Thyroid gland (tissue), 4 donors: ENCODE results near the gene GAR1. TPM values are rescaled to one million over a fixed set of nuclear protein-coding genes. Genes with fewer than 3 reads are reported as not detected.

Experiments used
- DNase-seq, 2 donors: peaks; one replicate each; pipeline ENCODE4 v3.0.0-alpha.2; 2019
- H3K27ac ChIP-seq, 3 donors: fragments of 200-600 bp; sonication (generic); 1 replicate in 2 of 3; 2 replicates in 1 of 3; pipeline ENCODE4 v1.5.1; 2016 to 2019; ENCODE audit warnings: mild to moderate bottlenecking in 1 of 3, moderate library complexity in 1 of 3
- H3K27me3 ChIP-seq: fragments of 200-600 bp; sonication (generic); one replicate; pipeline ENCODE4 v1.5.1; 2019
- H3K36me3 ChIP-seq, 2 donors: fragments of 200-600 bp; sonication (generic); one replicate each; pipeline ENCODE4 v1.5.1; 2016 to 2019
- H3K4me1 ChIP-seq, 2 donors: fragments of 200-600 bp; sonication (generic); one replicate each; pipeline ENCODE4 v1.5.1; 2017 to 2019
- H3K4me3 ChIP-seq, 3 donors: fragments of 200-600 bp; sonication (generic); replicated peaks in 1 of 3; 1 replicate in 2 of 3; 2 replicates in 1 of 3; pipeline ENCODE4 v1.5.1; 2016; ENCODE audit warnings: mild to moderate bottlenecking in 1 of 3
- H3K9me3 ChIP-seq: fragments of 200-600 bp; sonication (generic); one replicate; pipeline ENCODE4 v1.5.1; 2017
- POLR2A ChIP-seq, 2 donors: fragments of 450-650 bp; IDR thresholded peaks; one replicate each; pipeline ENCODE4 v1.6.1; 2017; ENCODE audit warnings: antibody characterized with exemption in 2 of 2, mild to moderate bottlenecking in 2 of 2, moderate library complexity in 1 of 2
- WGBS, 2 donors: methylation state at CpG; one replicate each; pipeline ENCODE4 v1.1.5; 2017; 5-methylcytosine and 5-hydroxymethylcytosine counted together
- intact Hi-C: fragments of 100-400 bp; cut with DNase I; formaldehyde crosslinking; loops from one replicate; pipeline ENCODE4 v1.15.1; 2023
- total RNA-seq, 4 donors: library from RNA; depleted of rRNA; stranded (reverse); fragments of >200 nt; gene quantifications; one replicate each; pipeline ENCODE4 v1.2.3, GENCODE V29; 2016
- TF ChIP-seq, protein P1 (sequence below), 6 experiments: fragments of 200-600 bp in 3 of 6; fragments of 450-650 bp in 3 of 6; sonication (generic) in 3 of 6; IDR thresholded peaks; one replicate each; pipeline ENCODE4 v1.5.1; 2016 to 2019; ENCODE audit warnings: antibody characterized with exemption in 6 of 6, mild to moderate bottlenecking in 2 of 6, inconsistent platforms in 1 of 6, moderate library complexity in 1 of 6

Gene GAR1
- total RNA-seq, 4 donors from 2014 or later = 1.8 to 7.8 (median 5.1) TPM

- Histone ChIP-seq H3K4me3 (no peak overlapping the region), H3K36me3 (no peaks in the 10 kb centered on the region), H3K9me3 (no peaks in the 10 kb centered on the region), H3K27ac (no peak overlapping the region), H3K4me1 (no peaks in the 10 kb centered on the region), H3K27me3 (no peaks in the 10 kb centered on the region)
- 94 to 98% methylated on average over 4 to 6 of the region's 6 CpGs for WGBS, 2 donors
- intact Hi-C loops = no loop called here
- DNase-seq = no peak
- TF ChIP-seq, protein P1, sequence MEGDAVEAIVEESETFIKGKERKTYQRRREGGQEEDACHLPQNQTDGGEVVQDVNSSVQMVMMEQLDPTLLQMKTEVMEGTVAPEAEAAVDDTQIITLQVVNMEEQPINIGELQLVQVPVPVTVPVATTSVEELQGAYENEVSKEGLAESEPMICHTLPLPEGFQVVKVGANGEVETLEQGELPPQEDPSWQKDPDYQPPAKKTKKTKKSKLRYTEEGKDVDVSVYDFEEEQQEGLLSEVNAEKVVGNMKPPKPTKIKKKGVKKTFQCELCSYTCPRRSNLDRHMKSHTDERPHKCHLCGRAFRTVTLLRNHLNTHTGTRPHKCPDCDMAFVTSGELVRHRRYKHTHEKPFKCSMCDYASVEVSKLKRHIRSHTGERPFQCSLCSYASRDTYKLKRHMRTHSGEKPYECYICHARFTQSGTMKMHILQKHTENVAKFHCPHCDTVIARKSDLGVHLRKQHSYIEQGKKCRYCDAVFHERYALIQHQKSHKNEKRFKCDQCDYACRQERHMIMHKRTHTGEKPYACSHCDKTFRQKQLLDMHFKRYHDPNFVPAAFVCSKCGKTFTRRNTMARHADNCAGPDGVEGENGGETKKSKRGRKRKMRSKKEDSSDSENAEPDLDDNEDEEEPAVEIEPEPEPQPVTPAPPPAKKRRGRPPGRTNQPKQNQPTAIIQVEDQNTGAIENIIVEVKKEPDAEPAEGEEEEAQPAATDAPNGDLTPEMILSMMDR (IDR thresholded peaks at IDR 0.05) = no peak
- TF ChIP-seq POLR2A (IDR thresholded peaks at IDR 0.05) = no peak
Measured at GRCh38 chr4:109872950-109873656, 57.5 kb downstream of the GAR1 start.

- Histone ChIP-seq H3K4me1 (no peaks in the 10 kb centered on the region), H3K4me3 (no peak overlapping the region), H3K36me3 (no peaks in the 10 kb centered on the region), H3K27ac (no peak overlapping the region), H3K9me3 (no peaks in the 10 kb centered on the region), H3K27me3 (no peaks in the 10 kb centered on the region)
- no peak for TF ChIP-seq POLR2A (IDR thresholded peaks at IDR 0.05)
- TF ChIP-seq, protein P1 (IDR thresholded peaks at IDR 0.05) = no peak
- DNase-seq = no peak
- 65 to 71% methylated on average over 11 of the region's 11 CpGs for WGBS, 2 donors
- intact Hi-C loops = no loop called here
Measured at GRCh38 chr4:109873791-109874514, 58.4 kb downstream of the GAR1 start.

Other genes starting within 250 kb of the GAR1 start
- 10 to 100 TPM; 16.2 to 25.6 (median 20.5) TPM for gene CASP6, start 112.3 kb upstream of the GAR1 start, total RNA-seq
- 100 to 1,000 TPM in 1 of 4 donors, 10 to 100 TPM in 3; 37.9 to 216 (median 55.5) TPM for gene PLA2G12A, start 85.7 kb upstream of the GAR1 start, total RNA-seq
- 10 to 100 TPM; 21.2 to 58.5 (median 28.3) TPM for gene CFI, start 13.8 kb upstream of the GAR1 start, total RNA-seq
- 1 to 10 TPM in 1 of 4 donors, under 1 TPM in 1, not detected in 2; 0.22 to 1.6 TPM for gene RRH, start 12.2 kb downstream of the GAR1 start, total RNA-seq
- gene LRIT3, start 32.3 kb downstream of the GAR1 start, total RNA-seq = under 1 TPM; 0.27 to 0.63 (median 0.39) TPM
- 1 to 10 TPM; 3.1 to 9.4 (median 7.9) TPM for gene EGF, start 97.1 kb downstream of the GAR1 start, total RNA-seq